Activated CD8-positive, alpha-beta memory T cell treated with anti-CD3 and anti-CD28 coated beads for 4 hours (primary cell): ENCODE results near the gene STK32C.
"Not testable (repeated sequence)": the region's sequence is repeated elsewhere in the genome, so short reads cannot be mapped to it uniquely, and the experiment has no call there.

ENCODE experiments used
- DNase-seq, 2 donors: peaks; one replicate each; pipeline ENCODE4 v3.0.0-alpha.2; 2020; ENCODE audit warnings: low read depth in 2 of 2

The STK32C gene

GRCh38 chr10:132169031-132169765, 138.6 kb downstream of the STK32C start:
- no peak for DNase-seq

- DNase-seq = no peak
Observed at GRCh38 chr10:132168571-132169030, 139.1 kb downstream of the STK32C start.

GRCh38 chr10:132167976-132168375, 139.8 kb downstream of the STK32C start:
- DNase-seq = no peak

DNA sequence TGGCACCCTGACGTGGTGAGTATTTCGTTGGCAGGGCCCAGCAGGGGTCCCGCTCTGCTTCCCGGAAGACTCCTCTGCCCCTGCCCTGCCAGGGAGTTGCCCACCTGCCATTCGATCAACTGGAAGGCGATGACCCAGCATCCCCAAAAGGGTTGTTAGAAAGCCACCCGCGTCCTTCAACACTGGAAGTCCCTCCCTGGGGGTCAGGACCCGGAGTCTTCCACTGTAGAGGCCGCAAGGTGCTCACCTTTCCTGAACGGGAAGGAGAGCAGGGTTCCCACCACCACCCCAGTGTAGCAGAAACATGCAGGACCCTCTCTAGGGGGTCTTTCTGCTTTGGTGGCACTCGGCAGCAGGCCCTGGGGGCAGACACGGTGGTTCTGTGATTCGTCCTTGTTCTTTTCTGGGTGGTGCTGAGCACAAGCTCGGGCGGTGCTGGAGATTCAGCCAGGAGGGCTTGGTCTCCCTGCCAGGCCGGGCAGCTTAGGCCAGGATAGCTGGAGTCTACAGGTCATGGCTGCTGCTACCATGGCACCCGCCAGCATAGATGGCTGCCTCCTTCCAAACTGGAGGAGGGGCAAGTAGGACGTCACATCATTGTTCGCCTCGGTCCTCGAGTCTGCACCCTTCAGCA, 140.6 kb downstream of the STK32C start:
- DNase-seq = no peak

DNA sequence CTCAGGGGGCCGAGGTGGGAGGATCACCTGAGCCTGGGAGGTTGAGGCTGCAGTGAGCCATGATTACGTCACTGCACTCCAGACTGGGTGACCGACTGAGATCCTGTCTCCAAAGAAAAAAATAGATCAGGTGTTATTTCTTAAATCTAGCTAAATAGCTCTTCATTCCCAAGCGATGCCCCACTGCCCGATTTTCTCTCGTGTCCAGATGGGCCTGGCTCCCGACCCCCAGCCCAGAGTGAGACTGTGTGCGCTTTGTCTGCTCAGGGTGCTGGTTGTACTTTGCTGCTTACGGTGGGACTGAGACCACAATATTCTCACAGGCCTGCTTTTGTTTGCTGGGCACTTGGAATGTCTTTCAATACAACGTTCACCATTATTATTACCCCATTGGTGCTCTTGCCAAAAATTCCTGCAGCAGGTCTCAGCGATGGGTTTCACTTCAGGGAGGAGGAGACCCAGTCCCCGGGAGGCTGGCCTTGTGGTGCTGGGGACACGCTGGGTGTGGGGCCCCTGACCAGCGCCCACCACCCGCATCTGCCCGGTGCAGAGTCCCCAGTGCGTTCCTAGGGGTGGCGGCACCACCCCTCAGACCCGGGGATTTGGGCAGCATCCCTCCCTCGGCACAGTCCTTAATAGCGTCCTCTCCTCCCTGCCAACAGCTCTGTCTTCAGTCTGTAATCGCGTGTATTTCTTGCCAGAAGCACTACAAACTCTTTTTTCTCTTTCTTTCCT, 141.4 kb downstream of the STK32C start:
- DNase-seq = no peak

- DNase-seq = no peak
Observed at GRCh38 chr10:132165416-132165980, 142.3 kb downstream of the STK32C start.

DNA sequence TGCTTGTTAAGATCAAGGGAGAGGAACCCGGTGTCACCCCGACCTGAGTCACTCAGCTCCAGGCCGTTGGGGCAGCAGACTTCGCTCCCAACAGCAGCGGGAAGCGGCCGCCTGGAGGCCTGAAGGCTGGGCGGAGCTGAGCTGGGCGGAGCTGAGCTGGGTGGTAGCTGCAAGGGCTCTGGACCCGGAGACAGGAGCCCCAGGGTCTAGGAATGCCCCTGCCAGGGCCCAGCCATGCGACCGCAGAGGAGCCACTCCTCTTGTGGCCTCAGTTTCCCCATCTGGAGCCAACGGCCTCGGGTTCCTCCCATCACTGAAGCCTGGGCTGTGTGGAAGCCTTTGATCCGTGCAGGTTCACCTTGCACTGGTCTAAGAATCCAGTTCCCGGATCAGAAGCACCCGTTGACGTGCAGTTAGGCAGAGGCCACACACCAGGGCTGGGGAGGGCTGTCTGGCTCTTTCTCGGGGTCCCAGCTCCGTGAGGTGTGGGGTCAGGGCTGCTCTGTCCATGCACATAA, 142.9 kb downstream of the STK32C start:
- DNase-seq = no peak

GRCh38 chr10:132163826-132164515, 143.8 kb downstream of the STK32C start:
- DNase-seq = no peak

DNA sequence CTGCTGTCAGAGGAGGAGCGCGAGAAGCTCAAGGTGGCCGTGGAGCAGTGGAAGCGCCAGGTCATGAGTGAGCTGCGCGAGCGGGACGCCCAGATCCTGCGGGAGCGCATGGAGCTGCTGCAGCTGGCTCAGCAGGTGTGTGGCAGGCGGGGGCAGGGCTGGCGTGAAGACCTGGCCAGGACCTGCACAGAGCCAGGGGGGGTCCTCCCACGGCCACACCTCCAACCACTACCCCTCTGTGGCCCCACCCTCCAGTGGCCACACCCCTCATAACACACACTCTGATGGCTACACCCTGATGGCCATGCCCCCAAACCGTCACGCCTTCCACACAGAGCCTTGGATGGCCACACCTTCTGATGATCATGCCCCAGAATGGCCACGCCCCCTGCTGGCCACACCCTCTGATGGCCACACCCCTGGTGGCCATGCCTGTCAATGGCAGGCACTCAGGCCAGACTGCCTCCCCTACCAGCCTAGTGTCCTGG, 144.4 kb downstream of the STK32C start:
- no peak for DNase-seq

- DNase-seq = no peak
Observed at GRCh38 chr10:132162590-132163277, 145.0 kb downstream of the STK32C start.

GRCh38 chr10:132162021-132162531, 145.7 kb downstream of the STK32C start:
- DNase-seq = no peak

DNA sequence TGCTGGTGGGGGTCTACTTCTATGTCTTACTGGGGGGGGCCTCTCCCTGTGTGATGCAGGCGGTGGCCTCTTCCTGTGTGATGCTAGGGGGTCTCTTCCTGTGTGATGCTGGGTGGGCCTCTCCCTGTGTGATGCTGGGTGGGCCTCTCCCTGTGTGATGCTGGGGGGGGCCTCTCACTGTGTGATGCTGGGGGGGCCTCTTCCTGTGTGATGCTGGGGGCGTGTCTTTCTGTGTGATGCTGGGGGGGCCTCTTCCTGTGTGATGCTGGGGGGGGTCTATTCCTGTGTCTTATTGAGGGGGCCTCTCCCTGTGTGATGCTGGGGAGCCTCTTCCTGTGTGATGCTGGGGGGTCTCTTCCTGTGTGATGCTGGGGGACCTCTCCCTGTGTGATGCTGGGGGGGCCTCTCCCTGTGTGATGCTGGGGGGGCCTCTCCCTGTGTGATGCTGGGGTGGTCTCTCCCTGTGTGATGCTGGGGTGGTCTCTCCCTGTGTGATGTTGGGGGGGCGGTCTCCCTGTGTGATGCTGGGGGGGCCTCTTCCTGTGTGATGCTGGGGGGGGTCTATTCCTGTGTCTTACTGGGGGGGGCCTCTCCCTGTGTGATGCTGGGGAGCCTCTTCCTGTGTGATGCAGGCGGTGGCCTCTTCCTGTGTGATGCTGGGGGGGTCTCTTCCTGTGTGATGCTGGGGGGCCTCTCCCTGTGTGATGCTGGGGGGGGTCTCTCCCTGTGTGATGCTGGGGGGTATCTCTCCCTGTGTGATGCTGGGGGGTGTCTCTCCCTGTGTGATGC, 146.7 kb downstream of the STK32C start:
- not testable (repeated sequence) for DNase-seq

DNA sequence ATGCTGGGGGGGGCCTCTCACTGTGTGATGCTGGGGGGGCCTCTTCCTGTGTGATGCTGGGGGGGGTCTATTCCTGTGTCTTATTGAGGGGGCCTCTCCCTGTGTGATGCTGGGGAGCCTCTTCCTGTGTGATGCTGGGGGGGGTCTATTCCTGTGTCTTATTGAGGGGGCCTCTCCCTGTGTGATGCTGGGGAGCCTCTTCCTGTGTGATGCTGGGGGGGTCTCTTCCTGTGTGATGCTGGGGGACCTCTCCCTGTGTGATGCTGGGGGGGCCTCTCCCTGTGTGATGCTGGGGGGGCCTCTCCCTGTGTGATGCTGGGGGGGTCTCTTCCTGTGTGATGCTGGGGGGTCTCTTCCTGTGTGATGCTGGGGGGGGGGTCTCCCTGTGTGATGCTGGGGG, 147.5 kb downstream of the STK32C start:
- not testable (repeated sequence) for DNase-seq

DNA sequence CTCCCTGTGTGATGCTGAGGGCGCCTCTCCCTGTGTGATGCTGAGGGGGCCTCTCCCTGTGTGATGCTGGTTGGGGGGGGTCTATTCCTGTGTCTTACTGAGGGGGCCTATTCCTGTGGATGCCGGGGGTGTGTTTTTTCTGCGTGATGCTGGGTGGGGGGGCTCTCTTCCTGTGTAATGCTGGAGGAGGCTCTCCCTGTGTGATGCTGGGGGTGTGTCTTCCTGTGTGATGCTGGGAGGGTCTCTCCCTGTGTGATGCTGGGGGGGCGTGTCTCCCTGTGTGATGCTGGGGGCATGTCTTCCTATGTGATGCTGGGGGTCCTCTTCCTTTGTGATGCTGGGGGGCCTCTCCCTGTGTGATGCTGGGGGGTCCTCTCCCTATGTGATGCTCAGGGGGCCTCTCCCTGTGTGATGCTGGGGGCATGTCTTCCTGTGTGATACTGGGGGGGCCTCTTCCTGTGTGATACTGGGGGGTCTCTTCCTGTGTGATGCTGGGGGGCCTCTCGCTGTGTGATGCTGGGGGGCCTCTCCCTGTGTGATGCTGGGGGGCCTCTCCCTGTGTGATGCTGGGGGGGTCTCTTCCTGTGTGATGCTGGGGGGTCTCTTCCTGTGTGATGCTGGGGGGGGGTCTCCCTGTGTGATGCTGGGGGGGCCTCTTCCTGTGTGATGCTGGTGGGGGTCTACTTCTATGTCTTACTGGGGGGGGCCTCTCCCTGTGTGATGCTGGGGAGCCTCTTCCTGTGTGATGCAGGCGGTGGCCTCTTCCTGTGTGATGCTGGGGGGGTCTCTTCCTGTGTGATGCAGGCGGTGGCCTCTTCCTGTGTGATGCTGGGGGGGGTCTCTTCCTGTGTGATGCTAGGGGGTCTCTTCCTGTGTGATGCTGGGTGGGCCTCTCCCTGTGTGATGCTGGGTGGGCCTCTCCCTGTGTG, 148.2 kb downstream of the STK32C start:
- not testable (repeated sequence) for DNase-seq

GRCh38 chr10:132158823-132159222, 148.9 kb downstream of the STK32C start:
- no peak for DNase-seq

- no peak for DNase-seq
Observed at GRCh38 chr10:132158122-132158741, 149.5 kb downstream of the STK32C start.
